Dermis blood vessel endothelial cell (primary cell): ENCODE results near the gene MISP. TPM values are rescaled to one million over a fixed set of nuclear protein-coding genes. Genes with fewer than 3 reads are reported as not detected.

ENCODE experiments used
- DNase-seq: peaks from one replicate; pipeline ENCODE4 v3.0.0; 2010
- total RNA-seq: library from RNA; depleted of rRNA; stranded (reverse); fragments of >200 nt; gene quantifications from 2 replicates; pipeline ENCODE4 v1.2.3, GENCODE V29; 2014

MISP gene
- total RNA-seq, 1 donor from 2014 or later = not detected

DNA sequence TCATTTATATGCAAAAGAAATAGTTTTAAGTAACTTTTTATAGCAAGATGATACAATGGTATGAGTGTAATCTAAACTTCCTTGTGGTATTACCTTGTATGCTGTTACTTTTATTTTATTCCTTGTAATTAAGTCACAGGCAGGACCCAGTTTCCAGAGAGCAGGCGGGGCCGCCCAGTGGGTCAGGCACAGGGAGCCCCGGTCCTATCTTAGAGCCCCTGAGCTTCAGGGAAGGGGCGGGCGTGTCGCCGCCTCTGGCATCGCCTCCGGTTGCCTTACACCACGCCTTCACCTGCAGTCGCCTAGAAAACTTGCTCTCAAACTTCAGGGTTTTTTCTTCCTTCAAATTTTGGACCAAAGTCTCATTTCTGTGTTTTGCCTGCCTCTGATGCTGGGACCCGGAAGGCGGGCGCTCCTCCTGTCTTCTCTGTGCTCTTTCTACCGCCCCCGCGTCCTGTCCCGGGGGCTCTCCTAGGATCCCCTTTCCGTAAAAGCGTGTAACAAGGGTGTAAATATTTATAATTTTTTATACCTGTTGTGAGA lies 60.7 kb downstream of the MISP start:
- DNase-seq = no peak

DNA sequence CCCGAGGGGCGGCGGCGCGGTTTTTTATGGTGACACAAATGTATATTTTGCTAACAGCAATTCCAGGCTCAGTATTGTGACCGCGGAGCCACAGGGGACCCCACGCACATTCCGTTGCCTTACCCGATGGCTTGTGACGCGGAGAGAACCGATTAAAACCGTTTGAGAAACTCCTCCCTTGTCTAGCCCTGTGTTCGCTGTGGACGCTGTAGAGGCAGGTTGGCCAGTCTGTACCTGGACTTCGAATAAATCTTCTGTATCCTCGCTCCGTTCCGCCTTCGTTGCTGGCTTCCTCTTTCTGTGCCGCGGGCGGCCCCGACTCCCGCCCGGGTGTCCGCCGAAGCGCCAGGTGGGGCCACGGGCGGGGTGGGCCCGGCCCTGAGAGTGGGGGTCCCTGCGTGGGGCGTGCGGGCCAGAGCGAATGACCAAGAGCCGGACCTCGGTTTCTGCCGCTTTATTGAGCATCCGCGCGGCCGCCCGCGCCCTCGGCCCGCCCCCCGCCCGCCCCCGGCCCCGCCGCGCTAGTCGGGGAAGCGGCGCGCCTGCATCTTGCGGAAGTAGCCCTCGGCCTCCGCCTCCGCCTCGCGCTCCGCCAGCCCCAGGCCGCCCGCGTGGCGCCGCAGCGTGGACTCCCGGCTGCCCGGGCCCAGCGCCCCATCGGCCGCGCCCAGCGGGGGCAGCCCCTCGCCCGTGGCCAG lies 61.3 kb downstream of the MISP start:
- DNase-seq = no peak

DNA sequence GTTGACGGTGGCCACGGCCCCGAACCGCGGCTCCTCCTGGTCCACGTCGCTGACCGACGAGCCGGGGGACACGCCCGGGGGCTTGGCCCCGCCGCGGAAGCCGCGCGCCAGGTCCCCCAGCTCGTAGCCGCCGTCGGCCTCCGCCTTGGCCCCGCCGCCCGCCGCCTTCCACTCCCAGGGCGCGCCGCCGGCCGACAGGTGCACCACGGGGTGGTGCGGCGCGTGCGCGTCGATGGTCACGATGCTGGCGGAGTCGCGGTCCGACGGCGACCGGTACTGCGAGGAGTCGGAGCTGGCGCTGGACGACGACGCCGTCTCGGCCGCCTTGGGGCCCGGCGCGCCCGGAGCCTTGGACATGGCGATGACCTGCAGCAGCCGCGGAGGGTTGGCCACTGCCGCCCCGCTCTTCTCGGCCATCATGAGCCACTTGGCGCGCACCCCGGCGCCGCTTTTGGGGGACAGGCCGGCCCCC lies 61.9 kb downstream of the MISP start:
- DNase-seq = no peak

DNA sequence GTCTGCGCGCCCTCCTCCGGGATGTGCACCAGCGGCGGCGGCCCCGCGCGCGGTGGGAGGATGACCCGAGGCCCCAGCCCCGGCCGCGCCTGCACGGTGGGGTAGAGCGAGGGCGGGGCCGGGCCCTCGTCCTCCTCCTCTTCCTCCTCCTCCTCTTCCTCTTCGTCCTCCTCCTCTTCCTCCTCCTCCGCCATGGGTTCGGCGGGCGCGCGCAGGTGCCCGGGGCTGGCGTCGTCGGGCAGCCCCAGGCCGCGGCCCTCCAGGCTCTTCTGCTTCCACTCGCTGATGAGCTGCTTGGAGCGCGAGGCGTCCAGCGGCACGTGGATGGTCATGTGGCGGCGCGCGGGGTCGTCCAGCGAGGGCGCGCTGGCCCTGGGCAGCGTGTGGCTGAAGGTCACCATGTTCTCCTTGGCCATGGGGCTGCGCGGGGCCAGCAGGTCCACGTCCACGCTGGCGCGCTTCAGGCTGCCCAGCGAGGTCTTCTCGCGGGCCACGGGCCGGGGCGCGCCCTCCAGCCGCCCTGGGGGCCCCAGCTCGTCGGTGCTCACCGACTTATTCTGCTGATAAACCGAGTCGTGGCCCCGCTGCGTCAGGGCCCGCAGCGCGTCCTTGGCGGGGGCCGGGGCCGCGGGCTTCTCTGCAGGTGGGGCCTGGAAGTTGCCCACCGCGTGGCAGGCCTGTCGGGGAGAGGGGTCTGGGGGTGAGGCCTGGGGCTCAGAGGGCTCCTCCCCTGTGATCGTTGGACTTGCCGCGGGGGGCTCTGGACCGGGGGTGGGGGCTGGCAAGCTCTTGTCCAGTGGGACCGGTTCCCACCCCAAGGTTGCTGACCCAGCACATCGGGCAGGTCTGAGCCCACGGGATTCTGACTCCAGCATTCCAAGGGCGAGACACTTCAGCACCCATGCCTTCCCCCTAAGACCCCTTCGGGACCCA lies 62.6 kb downstream of the MISP start:
- DNase-seq = no peak

Other genes starting within 250 kb of the MISP start
- gene TPGS1, start 243.6 kb upstream of the MISP start, total RNA-seq = 35.6 and 74.0 TPM in 2 replicates
- 111 and 112 TPM in 2 replicates for gene CDC34, start 219.4 kb upstream of the MISP start, total RNA-seq
- not detected in 2 replicates for gene GZMM, start 207.1 kb upstream of the MISP start, total RNA-seq
- gene BSG, start 178.5 kb upstream of the MISP start, total RNA-seq = 356 and 480 TPM in 2 replicates
- 0.34 and 0.70 TPM in 2 replicates for gene HCN2, start 161.2 kb upstream of the MISP start, total RNA-seq
- 29.1 and 37.6 TPM in 2 replicates for gene POLRMT, start 117.6 kb upstream of the MISP start, total RNA-seq
- not detected in 2 replicates for gene FGF22, start 111.2 kb upstream of the MISP start, total RNA-seq
- gene RNF126, start 87.9 kb upstream of the MISP start, total RNA-seq = 25.0 and 38.8 TPM in 2 replicates
- gene FSTL3, start 74.7 kb upstream of the MISP start, total RNA-seq = 7.1 and 8.8 TPM in 2 replicates
- gene PRSS57, start 55.7 kb upstream of the MISP start, total RNA-seq = not detected in 2 replicates
- 56.3 and 109 TPM in 2 replicates for gene PALM, start 42.2 kb upstream of the MISP start, total RNA-seq
- 123 and 212 TPM in 2 replicates for gene PTBP1, start 46.3 kb downstream of the MISP start, total RNA-seq
- gene PLPPR3, start 70.8 kb downstream of the MISP start, total RNA-seq = under 0.01 TPM in 1 of 2 replicates, not detected in the other
- not detected in 2 replicates for gene AZU1, start 76.7 kb downstream of the MISP start, total RNA-seq
- not detected in 2 replicates for gene PRTN3, start 89.9 kb downstream of the MISP start, total RNA-seq
- not detected in 2 replicates for gene ELANE, start 101.2 kb downstream of the MISP start, total RNA-seq
- gene CFD, start 108.6 kb downstream of the MISP start, total RNA-seq = 2.5 TPM in 1 of 2 replicates, not detected in the other
- 40.5 and 64.0 TPM in 2 replicates for gene MED16, start 142.1 kb downstream of the MISP start, total RNA-seq
- gene RNU6-9, start 142.4 kb downstream of the MISP start, total RNA-seq = not detected in 2 replicates
- 36.9 and 47.0 TPM in 2 replicates for gene R3HDM4, start 162.1 kb downstream of the MISP start, total RNA-seq
- gene KISS1R, start 166.2 kb downstream of the MISP start, total RNA-seq = not detected in 2 replicates
- 9.0 and 9.7 TPM in 2 replicates for gene ARID3A, start 174.9 kb downstream of the MISP start, total RNA-seq
- 69.9 and 83.3 TPM in 2 replicates for gene WDR18, start 233.2 kb downstream of the MISP start, total RNA-seq
- 0.28 and 1.0 TPM in 2 replicates for gene GRIN3B, start 249.3 kb downstream of the MISP start, total RNA-seq